B cell (primary cell): ENCODE data around the gene SH2D4B. TPM values are rescaled to one million over a fixed set of nuclear protein-coding genes. Genes with fewer than 3 reads are reported as not detected.

Experiments
- ATAC-seq: fragments of 200-7000 bp; cut with Tn5 transposase; one replicate; pipeline ENCODE4 v1.10.0; 2021; ENCODE audit warnings: low read depth, mild to moderate bottlenecking, moderate number of reproducible peaks, moderate library complexity
- CTCF ChIA-PET: fragments of 350-600 bp; sonication (Branson Sonifier 250); formaldehyde crosslinking; loops from one replicate; lab custom pipeline; 2021; ENCODE audit warnings: antibody characterized with exemption, inconsistent platforms; lab: Charles Lee
- POLR2A ChIA-PET: fragments of 350-600 bp; sonication (Branson Sonifier 250); formaldehyde crosslinking; loops from one replicate; lab custom pipeline; 2021; ENCODE audit warnings: antibody characterized with exemption; lab: Charles Lee
- DNase-seq: peaks from one replicate; pipeline ENCODE4 v3.0.0; 2013
- H2AFZ ChIP-seq: 2 replicates; pipeline ENCODE4 v1.6.1; 2012; ENCODE audit warnings: mild to moderate bottlenecking, low read depth, low read length; ENCODE audit not compliant: insufficient read depth, poor library complexity, severe bottlenecking
- H3K27ac ChIP-seq, 2 donors: 1 replicate in 1 of 2; 2 replicates in 1 of 2; pipeline ENCODE4 v1.5.1; 2012 to 2013; ENCODE audit warnings: low read length in 2 of 2, mild to moderate bottlenecking in 2 of 2, moderate library complexity in 1 of 2
- H3K27me3 ChIP-seq, 4 experiments: fragments of 200-600 bp in 1 of 4; sonication (generic) in 1 of 4; replicated peaks in 1 of 4; 1 replicate in 2 of 4; 2 replicates in 2 of 4; pipeline versions ENCODE4 v1.6.1 to v1.7.0; 2013 to 2016; ENCODE audit warnings: low read length in 3 of 4, mild to moderate bottlenecking in 2 of 4, mixed read lengths in 1 of 4, moderate library complexity in 1 of 4; ENCODE audit not compliant: insufficient read depth in 4 of 4, control insufficient read depth in 3 of 4; ENCODE audit errors: control extremely low read depth in 1 of 4
- H3K36me3 ChIP-seq, 2 experiments: replicated peaks in 1 of 2; 1 replicate in 1 of 2; 2 replicates in 1 of 2; pipeline versions ENCODE4 v1.6.1 to v1.7.1; 2013; ENCODE audit warnings: low read length in 1 of 2; ENCODE audit not compliant: insufficient read depth in 2 of 2, control insufficient read depth in 1 of 2; ENCODE audit errors: control extremely low read depth in 1 of 2, extremely low read depth in 1 of 2
- H3K4me1 ChIP-seq, 2 donors: fragments of 200-600 bp in 1 of 2; sonication (generic) in 1 of 2; 1 replicate in 1 of 2; 2 replicates in 1 of 2; pipeline versions ENCODE4 v1.5.1 to v1.6.1; 2013 to 2017; ENCODE audit warnings: low read length in 2 of 2; ENCODE audit not compliant: control insufficient read depth in 2 of 2, insufficient read depth in 2 of 2
- H3K4me2 ChIP-seq: replicated peaks from 2 replicates; pipeline ENCODE3; 2012; ENCODE audit warnings: mild to moderate bottlenecking, low read depth, low read length; ENCODE audit not compliant: poor library complexity, severe bottlenecking
- H3K4me3 ChIP-seq, 5 experiments: fragments of 200-600 bp in 1 of 5; sonication (generic) in 1 of 5; 1 replicate in 3 of 5; 2 replicates in 2 of 5; pipeline versions ENCODE4 v1.5.1 to v1.7.0; 2011 to 2016; ENCODE audit warnings: low read length in 4 of 5, mild to moderate bottlenecking in 4 of 5, low read depth in 2 of 5, control low read depth in 1 of 5, moderate library complexity in 1 of 5; ENCODE audit not compliant: insufficient read depth in 1 of 5; ENCODE audit errors: control extremely low read depth in 1 of 5, extremely low read depth in 1 of 5
- H3K79me2 ChIP-seq: fragments of 200-600 bp; sonication (generic); one replicate; pipeline ENCODE4 v1.6.0; 2016; ENCODE audit warnings: low read length; ENCODE audit not compliant: control insufficient read depth, insufficient read depth
- H3K9ac ChIP-seq: fragments of 200-600 bp; sonication (generic); 2 replicates; pipeline ENCODE4 v1.6.1; 2017; ENCODE audit warnings: mild to moderate bottlenecking, low read length, moderate library complexity
- H3K9me3 ChIP-seq, 3 donors: one replicate each; pipeline versions ENCODE4 v1.6.1 to v1.7.1; 2013; ENCODE audit warnings: low read length in 2 of 3; ENCODE audit not compliant: control insufficient read depth in 2 of 3, insufficient read depth in 1 of 3; ENCODE audit errors: control extremely low read depth in 1 of 3
- H4K20me1 ChIP-seq: 2 replicates; pipeline ENCODE4 v1.6.0; 2012; ENCODE audit warnings: mild to moderate bottlenecking, low read length; ENCODE audit not compliant: insufficient read depth, control insufficient read depth, poor library complexity, severe bottlenecking
- H3K27ac Mint-ChIP-seq: one replicate; pipeline ENCODE4 v1.8.0; 2021; ENCODE audit warnings: mixed read lengths
- H3K27me3 Mint-ChIP-seq: one replicate; pipeline ENCODE4 v1.8.0; 2021; ENCODE audit warnings: mixed read lengths
- H3K4me1 Mint-ChIP-seq: one replicate; pipeline ENCODE4 v1.8.0; 2021; ENCODE audit warnings: mixed read lengths
- H3K4me3 Mint-ChIP-seq: one replicate; pipeline ENCODE4 v1.8.0; 2021; ENCODE audit warnings: mixed read lengths
- H3K9me3 Mint-ChIP-seq: one replicate; pipeline ENCODE4 v1.8.0; 2022; ENCODE audit warnings: mixed read lengths; ENCODE audit not compliant: insufficient read depth
- CTCF ChIP-seq: fragments of 200-600 bp; IDR thresholded peaks from one replicate; pipeline ENCODE4 v1.8.0; 2022; ENCODE audit warnings: antibody characterized with exemption, mild to moderate bottlenecking
- EZH2 ChIP-seq: IDR thresholded peaks from 2 replicates; pipeline ENCODE4 v1.6.1; 2012; ENCODE audit warnings: borderline replicate concordance, low read depth, mild to moderate bottlenecking, moderate library complexity, low read length; ENCODE audit not compliant: insufficient read depth, poor library complexity, severe bottlenecking
- WGBS: methylation state at CpG from one replicate; pipeline ENCODE4 v1.1.5; 2013; ENCODE audit warnings: missing lambda C conversion rate; ENCODE audit not compliant: insufficient coverage; 5-methylcytosine and 5-hydroxymethylcytosine counted together
- intact Hi-C: fragments of 100-400 bp; cut with micrococcal nuclease; formaldehyde crosslinking; loops from one replicate; pipeline ENCODE4 v1.10.0; 2022
- polyA plus RNA-seq: library from polyadenylated mRNA; depleted of rRNA; stranded (reverse); fragments of >200 nt; gene quantifications from 2 replicates; pipeline ENCODE4 v1.2.3, GENCODE V29; 2012
- total RNA-seq, 2 donors: library from RNA; stranded (reverse); fragments of 120-200 nt in 1 of 2; gene quantifications; 1 replicate in 1 of 2; 2 replicates in 1 of 2; pipeline versions ENCODE4 v1.2.3 to v1.2.4, GENCODE V29; 2013 to 2022

Gene SH2D4B
- total and polyA plus RNA-seq, 2 donors (not counting 1 experiment from before 2014, with no cell fraction given) = 0.09 to 0.22 TPM

- H3K9ac ChIP-seq = no peak overlapping the region
- H3K27me3 ChIP-seq = no peaks in the 10 kb centered on the region
- no peak for TF ChIP-seq CTCF
- Mint-ChIP-seq H3K27me3 (no peaks in the 10 kb centered on the region), H3K27ac (no peak overlapping the region), H3K4me3 (no peak overlapping the region), H3K9me3 (no peaks in the 10 kb centered on the region), H3K4me1 (peaks cover 15% of the 10 kb centered on the region)
- ChIA-PET CTCF (interaction anchor here (1.9 to 2.0 kb wide), 2 partner anchors 10 to 13 kb away, joined by 5 read pairs; no protein-coding TSS in a partner anchor), POLR2A (no interaction called here)
- peaks cover 13 to 15% of the 10 kb centered on the region in 2 donors for H3K4me1 ChIP-seq
- H3K9me3 ChIP-seq = no peaks in the 10 kb centered on the region
- no peaks in the 10 kb centered on the region for H4K20me1 ChIP-seq
- intact Hi-C loops = no loop called here
- H3K36me3 ChIP-seq = no peaks in the 10 kb centered on the region
- ATAC-seq = no peak
- no peak for DNase-seq
- no peaks in the 10 kb centered on the region for H3K79me2 ChIP-seq
- H3K4me3 ChIP-seq = no peak overlapping the region
- 98% methylated on average over 22 of the region's 23 CpGs for WGBS
- no peak overlapping the region for H3K27ac ChIP-seq
- no peak overlapping the region for H3K4me2 ChIP-seq
- H2AFZ ChIP-seq = no peak overlapping the region
These were observed 48.1 kb downstream of the SH2D4B start for GRCh38 chr10:80585812-80586211.

GRCh38 chr10:80588546-80588945, 50.8 kb downstream of the SH2D4B start:
- H3K4me3 Mint-ChIP-seq = no peak overlapping the region
- TF ChIP-seq CTCF (no peak), EZH2 (no peak)
- H3K4me3 ChIP-seq = no peak overlapping the region
- H3K9me3 Mint-ChIP-seq = no peaks in the 10 kb centered on the region
- no peak overlapping the region for H3K27ac Mint-ChIP-seq
- no peaks in the 10 kb centered on the region for H3K79me2 ChIP-seq
- H3K9me3 ChIP-seq = no peaks in the 10 kb centered on the region
- intact Hi-C loops = no loop called here
- no CpG with 5 or more reads among the region's 10 CpGs for WGBS
- ATAC-seq (no peak), DNase-seq (no peak)
- no peak overlapping the region for H3K9ac ChIP-seq
- H3K36me3 ChIP-seq = no peaks in the 10 kb centered on the region
- H3K27me3 Mint-ChIP-seq = no peaks in the 10 kb centered on the region
- H3K4me2 ChIP-seq = no peak overlapping the region
- H2AFZ ChIP-seq = no peak overlapping the region
- peaks cover 21% of the 10 kb centered on the region for H3K4me1 Mint-ChIP-seq
- H3K27ac ChIP-seq = no peak overlapping the region
- no peaks in the 10 kb centered on the region for H3K27me3 ChIP-seq
- POLR2A ChIA-PET = interaction anchor here (0.6 kb wide), 1 partner anchor 18 kb away, joined by 3 read pairs; no protein-coding TSS in a partner anchor
- peaks cover 13 to 15% of the 10 kb centered on the region in 2 donors for H3K4me1 ChIP-seq
- CTCF ChIA-PET = interaction anchor here (1.2 to 2.9 kb wide), 3 partner anchors 8 to 12 kb away, joined by 4 to 11 read pairs (median 4); no protein-coding TSS in a partner anchor
- no peaks in the 10 kb centered on the region for H4K20me1 ChIP-seq
